Measurements from ENCODE around the gene RNF222.

RNF222 gene

GRCh38 chr17:8397636-8398035, at the start of gene RNF222:
TSS of gene RNF222 (minus strand) at chr17:8397827. CDS start at chr17:8393461, 4,366 bp downstream.
- no peak for TF ChIP-seq CTCF (IDR thresholded peaks at IDR 0.05; ENCODE audit: low read depth, low read length, missing control alignments)
- in situ Hi-C loops (cut with HindIII; ENCODE audit: low sequenced_read_pairs): no loop called here
- no peak for DNase-seq (ENCODE audit: low read depth)
- H3K4me3 ChIP-seq (ENCODE audit: low read depth, low read length): no peak within 1 kb of the TSS

DNA sequence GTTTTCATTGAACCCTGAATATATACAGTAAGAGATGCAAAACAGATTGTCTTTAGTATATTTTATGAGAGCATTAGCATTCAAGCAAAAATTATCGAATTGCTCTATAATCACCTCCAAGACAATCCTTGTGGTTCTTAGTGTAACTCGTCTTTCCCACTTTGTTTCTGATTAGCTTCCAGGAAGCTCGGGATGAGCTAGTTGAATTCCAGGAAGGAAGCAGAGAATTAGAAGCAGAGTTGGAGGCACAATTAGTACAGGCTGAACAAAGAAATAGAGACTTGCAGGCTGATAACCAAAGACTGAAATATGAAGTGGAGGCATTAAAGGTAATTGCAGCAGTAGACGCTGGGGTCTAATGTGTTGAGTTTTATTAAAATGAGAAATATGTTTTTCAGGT, 47.9 kb upstream of the RNF222 start:
- DNase-seq (ENCODE audit: low read depth): no peak
- TF ChIP-seq CTCF (IDR thresholded peaks at IDR 0.05; ENCODE audit: low read depth, low read length, missing control alignments): no peak
- in situ Hi-C loops (cut with HindIII; ENCODE audit: low sequenced_read_pairs): no loop called here
- no peak overlapping the region for H3K4me3 ChIP-seq (ENCODE audit: low read depth, low read length)

DNA sequence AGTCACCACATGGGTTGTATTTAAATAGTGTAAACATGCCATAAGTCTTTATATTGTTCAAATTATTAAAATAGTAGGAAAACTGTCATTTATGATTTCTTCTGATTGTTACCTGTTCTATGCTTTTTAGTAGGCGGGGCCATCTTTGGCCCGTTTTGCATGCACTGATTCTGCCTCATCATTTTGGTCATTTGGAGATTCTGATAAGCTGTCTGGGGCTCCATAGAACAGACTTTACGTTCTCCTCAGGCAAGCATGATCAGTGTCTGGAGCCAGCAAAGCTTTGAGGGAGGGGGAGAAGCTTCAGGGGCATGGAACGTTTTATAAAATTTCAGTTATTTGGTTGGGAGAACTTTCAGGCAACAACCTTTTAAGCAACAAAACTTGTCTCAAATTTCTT, 46.9 kb upstream of the RNF222 start:
- TF ChIP-seq CTCF (IDR thresholded peaks at IDR 0.05; ENCODE audit: low read depth, low read length, missing control alignments): no peak
- in situ Hi-C loops (cut with HindIII; ENCODE audit: low sequenced_read_pairs): loop anchor here (5.0 kb wide), 1 partner anchor 48 kb away; no protein-coding TSS in a partner anchor
- H3K4me3 ChIP-seq (ENCODE audit: low read depth, low read length): no peak overlapping the region
- DNase-seq (ENCODE audit: low read depth): no peak

- H3K4me3 ChIP-seq (ENCODE audit: low read depth, low read length): no peak overlapping the region
- no peak for TF ChIP-seq CTCF (IDR thresholded peaks at IDR 0.05; ENCODE audit: low read depth, low read length, missing control alignments)
- in situ Hi-C loops (cut with HindIII; ENCODE audit: low sequenced_read_pairs): loop anchor here (5.0 kb wide), 1 partner anchor 49 kb away; no protein-coding TSS in a partner anchor
- DNase-seq (ENCODE audit: low read depth): no peak
Measured at GRCh38 chr17:8443756-8444155, 46.1 kb upstream of the RNF222 start.

DNA sequence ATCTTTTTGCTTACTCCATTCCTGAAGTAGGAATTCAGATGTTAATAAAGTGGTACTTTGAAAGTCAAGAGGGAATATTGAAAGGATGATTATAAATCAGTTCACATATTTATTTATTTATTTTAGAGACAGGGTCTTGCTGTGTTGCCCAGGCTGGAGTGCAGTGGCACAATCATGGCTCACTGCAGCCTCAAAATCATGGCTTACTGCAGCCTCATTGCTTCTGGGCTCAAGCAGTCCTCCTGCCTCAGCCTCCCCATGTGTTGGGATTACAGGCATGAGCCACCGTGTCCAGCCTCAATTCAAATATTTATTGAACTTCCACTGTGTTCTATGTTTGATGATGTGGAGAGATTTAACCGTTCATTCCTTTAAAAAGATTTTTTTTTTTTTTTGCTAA, 44.7 kb upstream of the RNF222 start:
- DNase-seq (ENCODE audit: low read depth): no peak
- TF ChIP-seq CTCF (IDR thresholded peaks at IDR 0.05; ENCODE audit: low read depth, low read length, missing control alignments): no peak
- no peak overlapping the region for H3K4me3 ChIP-seq (ENCODE audit: low read depth, low read length)
- in situ Hi-C loops (cut with HindIII; ENCODE audit: low sequenced_read_pairs): loop anchor here (5.0 kb wide), 1 partner anchor 50 kb away; no protein-coding TSS in a partner anchor

- H3K4me3 ChIP-seq (ENCODE audit: low read depth, low read length): no peak overlapping the region
- DNase-seq (ENCODE audit: low read depth): no peak
- in situ Hi-C loops (cut with HindIII; ENCODE audit: low sequenced_read_pairs): loop anchor here (5.0 kb wide), 1 partner anchor 51 kb away; no protein-coding TSS in a partner anchor
- no peak for TF ChIP-seq CTCF (IDR thresholded peaks at IDR 0.05; ENCODE audit: low read depth, low read length, missing control alignments)
Measured at GRCh38 chr17:8441690-8442089, 44.1 kb upstream of the RNF222 start.

Data from astrocyte of the cerebellum (primary cell).